ENCODE measurements around the gene CEP63.

- TF ChIP-seq CTCF (IDR thresholded peaks at IDR 0.05; ENCODE audit: control extremely low read depth in 1 of 3, insufficient read depth in 1 of 3, low read depth in 1 of 3, low read length in 3 of 3) (no peak), MAX (IDR thresholded peaks at IDR 0.05) (no peak), TCF12 (IDR thresholded peaks at IDR 0.05; ENCODE audit: low read depth, low read length) (no peak), NANOG (IDR thresholded peaks at IDR 0.05; ENCODE audit: insufficient read depth, low read depth, low read length, poor library complexity, severe bottlenecking) (no peak), POLR2A (IDR thresholded peaks at IDR 0.05; ENCODE audit: control extremely low read depth in 1 of 2, low read depth in 2 of 2, low read length in 2 of 2) (no peak), CREB1 (IDR thresholded peaks at IDR 0.05) (no peak), BACH1 (IDR thresholded peaks at IDR 0.05; ENCODE audit: low read length) (no peak), USF2 (IDR thresholded peaks at IDR 0.05; ENCODE audit: low read length) (no peak), TAF1 (IDR thresholded peaks at IDR 0.05; ENCODE audit: low read depth, low read length) (no peak)
Measured at GRCh38 chr3:134503266-134503665, 17.4 kb downstream of the CEP63 start.

Measured in H1 (cell line).